Measurements from ENCODE around the gene SCO2.

DNA sequence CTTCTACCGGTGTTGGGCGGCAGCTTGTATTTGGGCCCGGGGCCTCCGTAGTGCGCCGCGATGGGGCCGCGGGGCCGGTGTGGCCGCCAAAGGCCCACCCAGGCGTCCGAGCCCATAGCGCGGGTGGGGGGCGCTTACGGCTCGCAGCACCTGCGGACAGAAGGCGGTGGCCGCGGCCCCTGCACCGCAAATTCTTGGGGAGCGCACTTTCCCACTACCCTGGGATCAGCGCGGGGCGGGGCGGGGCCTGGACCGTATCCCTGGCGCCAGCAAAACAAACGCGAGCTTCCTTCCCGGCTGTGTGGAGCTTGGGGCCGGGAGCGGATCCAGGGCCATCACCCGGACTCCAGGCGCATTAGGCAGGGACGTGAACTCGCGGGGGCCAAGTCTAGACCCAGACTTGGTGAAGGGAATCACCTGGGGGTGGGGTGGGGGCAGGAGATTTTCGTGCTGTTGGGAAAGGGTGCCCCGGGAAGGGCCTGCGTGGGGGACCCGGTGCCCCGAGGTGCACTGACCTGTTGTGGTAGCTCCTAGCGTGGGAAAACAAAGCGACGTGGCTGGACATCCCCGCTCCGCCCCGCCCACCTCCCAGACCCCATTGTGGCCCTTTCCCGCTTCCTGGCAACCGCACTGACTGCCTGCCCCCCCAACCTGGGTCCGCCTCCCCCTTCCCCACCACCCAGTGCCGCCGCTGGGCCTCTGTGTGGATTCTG, 6.7 kb upstream of the SCO2 start:
- TF ChIP-seq, protein P1, sequence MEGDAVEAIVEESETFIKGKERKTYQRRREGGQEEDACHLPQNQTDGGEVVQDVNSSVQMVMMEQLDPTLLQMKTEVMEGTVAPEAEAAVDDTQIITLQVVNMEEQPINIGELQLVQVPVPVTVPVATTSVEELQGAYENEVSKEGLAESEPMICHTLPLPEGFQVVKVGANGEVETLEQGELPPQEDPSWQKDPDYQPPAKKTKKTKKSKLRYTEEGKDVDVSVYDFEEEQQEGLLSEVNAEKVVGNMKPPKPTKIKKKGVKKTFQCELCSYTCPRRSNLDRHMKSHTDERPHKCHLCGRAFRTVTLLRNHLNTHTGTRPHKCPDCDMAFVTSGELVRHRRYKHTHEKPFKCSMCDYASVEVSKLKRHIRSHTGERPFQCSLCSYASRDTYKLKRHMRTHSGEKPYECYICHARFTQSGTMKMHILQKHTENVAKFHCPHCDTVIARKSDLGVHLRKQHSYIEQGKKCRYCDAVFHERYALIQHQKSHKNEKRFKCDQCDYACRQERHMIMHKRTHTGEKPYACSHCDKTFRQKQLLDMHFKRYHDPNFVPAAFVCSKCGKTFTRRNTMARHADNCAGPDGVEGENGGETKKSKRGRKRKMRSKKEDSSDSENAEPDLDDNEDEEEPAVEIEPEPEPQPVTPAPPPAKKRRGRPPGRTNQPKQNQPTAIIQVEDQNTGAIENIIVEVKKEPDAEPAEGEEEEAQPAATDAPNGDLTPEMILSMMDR (IDR thresholded peaks at IDR 0.05), result no peak
- TF ChIP-seq POLR2A (IDR thresholded peaks at IDR 0.05), result no peak
